GM18873 (cell line): Measurements from ENCODE around the gene TIMM22.

ENCODE experiments used
- ATAC-seq: cut with Tn5 transposase; IDR thresholded peaks from one replicate; pipeline ENCODE4 v1.9.1; 2021; ENCODE audit warnings: mild to moderate bottlenecking, moderate library complexity, moderate number of reproducible peaks; ENCODE audit not compliant: unreplicated experiment, low FRiP score

TIMM22 gene

GRCh38 chr17:1050996-1051925, 54.3 kb downstream of the TIMM22 start:
- no peak for ATAC-seq
